HepG2 (cell line): ENCODE data around the gene PRRC2A. TPM values are rescaled to one million over a fixed set of nuclear protein-coding genes. Genes with fewer than 3 reads are reported as not detected.

Experiments
- E2F5 ChIP-seq: sonication (generic); formaldehyde crosslinking; conservative IDR thresholded peaks from 2 replicates; pipeline ENCODE4 v1.4.0; 2020; ENCODE audit warnings: missing genetic modification reagents
- HMGA1 ChIP-seq: sonication (generic); formaldehyde crosslinking; conservative IDR thresholded peaks from 2 replicates; pipeline ENCODE4 v1.4.0; 2020; ENCODE audit warnings: missing genetic modification reagents
- HNRNPLL ChIP-seq: fragments of 200-400 bp; formaldehyde crosslinking; IDR thresholded peaks from 2 replicates; pipeline ENCODE4 v1.6.1; 2017; ENCODE audit warnings: mild to moderate bottlenecking, low read depth, low read length; ENCODE audit not compliant: poor library complexity, severe bottlenecking
- NR2F2 ChIP-seq: IDR thresholded peaks from 2 replicates; pipeline ENCODE4 v1.6.1; 2012; ENCODE audit warnings: low read depth, inconsistent platforms, borderline replicate concordance
- NR3C1 ChIP-seq: sonication (generic); formaldehyde crosslinking; IDR thresholded peaks from 2 replicates; pipeline ENCODE4 v1.4.0; 2020; ENCODE audit warnings: missing genetic modification reagents
- PAX8 ChIP-seq: sonication (generic); formaldehyde crosslinking; IDR thresholded peaks from 2 replicates; pipeline ENCODE4 v1.8.0; 2022; ENCODE audit warnings: mild to moderate bottlenecking, missing genetic modification reagents, borderline replicate concordance
- ZBTB10 ChIP-seq: sonication (generic); formaldehyde crosslinking; IDR thresholded peaks from 2 replicates; pipeline ENCODE4 v1.4.0; 2020; ENCODE audit warnings: missing genetic modification reagents, borderline replicate concordance
- ZBTB40 ChIP-seq, 2 experiments: fragments of 450-650 bp in 1 of 2; sonication (generic) in 1 of 2; formaldehyde crosslinking in 1 of 2; IDR thresholded peaks; 2 replicates each; pipeline versions ENCODE4 v1.6.1 to v1.8.0; 2016 to 2022; ENCODE audit warnings: antibody characterized with exemption in 1 of 2, mild to moderate bottlenecking in 1 of 2, missing genetic modification reagents in 1 of 2
- ZFP36 ChIP-seq: fragments of 150-350 bp; IDR thresholded peaks from 2 replicates; pipeline ENCODE4 v1.6.1; 2018; ENCODE audit warnings: borderline replicate concordance, low read length, low read depth; ENCODE audit not compliant: partially characterized antibody
- ZIK1 ChIP-seq: sonication (generic); formaldehyde crosslinking; IDR thresholded peaks from 2 replicates; pipeline ENCODE4 v1.5.0; 2020; ENCODE audit warnings: mild to moderate bottlenecking, low read depth, missing genetic modification reagents, borderline replicate concordance
- ZNF260 ChIP-seq: sonication (generic); formaldehyde crosslinking; IDR thresholded peaks from 2 replicates; pipeline ENCODE4 v1.4.0; 2020; ENCODE audit warnings: missing genetic modification reagents, low read depth, mild to moderate bottlenecking, borderline replicate concordance
- ZNF362 ChIP-seq: sonication (generic); formaldehyde crosslinking; IDR thresholded peaks from 2 replicates; pipeline ENCODE4 v1.4.0; 2020; ENCODE audit warnings: missing genetic modification reagents, mild to moderate bottlenecking, borderline replicate concordance
- polyA plus RNA-seq, 8 experiments: library from polyadenylated mRNA; depleted of rRNA in 3 of 8; stranded (reverse) in 7 of 8; unstranded in 1 of 8; fragments of >200 nt; fragmentation: Illumina TruSeq in 4 of 8; extraction: Trizol in 4 of 8; gene quantifications; 2 replicates each; pipeline versions ENCODE4 v1.2.1 to v1.2.3, GENCODE V29; 2011 to 2016; ENCODE audit warnings: low read depth in 4 of 8, missing spikeins in 1 of 8, mixed read lengths in 1 of 8; ENCODE audit not compliant: insufficient read depth in 1 of 8
- total RNA-seq, 5 experiments: library from RNA; depleted of rRNA; stranded (reverse); fragments of >200 nt; fragmentation: Illumina TruSeq; extraction: Trizol; gene quantifications; 2 replicates each; pipeline ENCODE4 v1.2.3, GENCODE V29; 2016; ENCODE audit warnings: low read depth in 1 of 5

The PRRC2A gene
- total and polyA plus RNA-seq, 2 of the 13 experiments (the other 11 are each of a cell fraction or from before 2014, with no cell fraction given) = 38.9 to 47.4 TPM

- TF ChIP-seq ZBTB40 (IDR thresholded peaks at IDR 0.05) (no peak), ZBTB40 (CRISPR knock-in tag; IDR thresholded peaks at IDR 0.05) (peak; percentile 84), NR2F2 (no peak), ZNF362 (CRISPR knock-in tag) (no peak), NR3C1 (CRISPR knock-in tag) (no peak), HNRNPLL (peak; percentile 88), ZNF260 (CRISPR knock-in tag) (0 out of 2 replicates have a peak, but pooled peaks have one; percentile 76), ZBTB10 (CRISPR knock-in tag) (peak; percentile 92), HMGA1 (CRISPR knock-in tag) (no peak), ZIK1 (CRISPR knock-in tag) (peak; percentile 57; the same call in 1 of the 2 replicates), E2F5 (CRISPR knock-in tag) (0 out of 2 replicates have a peak, but pooled peaks have one; percentile 53), PAX8 (no peak), ZFP36 (no peak)
Measured at GRCh38 chr6:31660381-31661261, 40.1 kb downstream of the PRRC2A start, which contains the start of gene C6orf47 (continued).
